GM23338 (cell line): Measurements from ENCODE around the gene TRPM2.

Experiments used
- CREB1 ChIP-seq: fragments of 250-450 bp; sonication (Bioruptor Pico); IDR thresholded peaks from 2 replicates; pipeline ENCODE4 v1.5.0; 2020; ENCODE audit warnings: low read depth, mild to moderate bottlenecking, moderate library complexity
- CTCF ChIP-seq, 2 experiments: fragments of 200-600 bp in 1 of 2; sonication (generic) in 1 of 2; conservative IDR thresholded peaks; 2 replicates each; pipeline versions ENCODE4 v1.5.1 to v1.6.1; 2016 to 2017; ENCODE audit warnings: antibody characterized with exemption in 2 of 2, low read depth in 2 of 2, mild to moderate bottlenecking in 2 of 2, moderate library complexity in 1 of 2
- EZH2 ChIP-seq: fragments of 200-600 bp; sonication (generic); IDR thresholded peaks from one replicate; pipeline ENCODE4 v1.8.0; 2017; ENCODE audit warnings: antibody characterized with exemption, mild to moderate bottlenecking, low read depth; ENCODE audit not compliant: unreplicated experiment
- EZH2phosphoT487 ChIP-seq: fragments of 200-600 bp; sonication (generic); IDR thresholded peaks from one replicate; pipeline ENCODE4 v1.8.1; 2018; ENCODE audit warnings: antibody characterized with exemption; ENCODE audit not compliant: unreplicated experiment
- JUNB ChIP-seq: IDR thresholded peaks from one replicate; pipeline ENCODE4 v1.6.1; 2016; ENCODE audit warnings: antibody characterized with exemption; ENCODE audit not compliant: unreplicated experiment
- NANOG ChIP-seq: IDR thresholded peaks from 2 replicates; pipeline ENCODE4 v1.6.1; 2016; ENCODE audit warnings: antibody characterized with exemption, borderline replicate concordance
- POLR2AphosphoS5 ChIP-seq: IDR thresholded peaks from 2 replicates; pipeline ENCODE4 v1.6.1; 2016; ENCODE audit warnings: antibody characterized with exemption, low read depth
- REST ChIP-seq: IDR thresholded peaks from one replicate; pipeline ENCODE4 v1.6.1; 2018; ENCODE audit warnings: antibody characterized with exemption; ENCODE audit not compliant: unreplicated experiment
- STAT1 ChIP-seq: IDR thresholded peaks from one replicate; pipeline ENCODE4 v1.6.1; 2016; ENCODE audit warnings: antibody characterized with exemption; ENCODE audit not compliant: unreplicated experiment
- ZNF331 ChIP-seq: fragments of 250-450 bp; sonication (Bioruptor Pico); IDR thresholded peaks from 2 replicates; pipeline ENCODE4 v1.5.0; 2020; ENCODE audit warnings: low read depth, mild to moderate bottlenecking, moderate library complexity
- TF ChIP-seq, protein P1 (sequence below): IDR thresholded peaks from 2 replicates; pipeline ENCODE4 v1.6.1; 2016; ENCODE audit warnings: antibody characterized with exemption
- TF ChIP-seq, protein P2 (sequence below): fragments of 250-450 bp; sonication (Bioruptor Pico); IDR thresholded peaks from 2 replicates; pipeline ENCODE4 v1.5.0; 2020; ENCODE audit warnings: mild to moderate bottlenecking, moderate library complexity

DNA sequence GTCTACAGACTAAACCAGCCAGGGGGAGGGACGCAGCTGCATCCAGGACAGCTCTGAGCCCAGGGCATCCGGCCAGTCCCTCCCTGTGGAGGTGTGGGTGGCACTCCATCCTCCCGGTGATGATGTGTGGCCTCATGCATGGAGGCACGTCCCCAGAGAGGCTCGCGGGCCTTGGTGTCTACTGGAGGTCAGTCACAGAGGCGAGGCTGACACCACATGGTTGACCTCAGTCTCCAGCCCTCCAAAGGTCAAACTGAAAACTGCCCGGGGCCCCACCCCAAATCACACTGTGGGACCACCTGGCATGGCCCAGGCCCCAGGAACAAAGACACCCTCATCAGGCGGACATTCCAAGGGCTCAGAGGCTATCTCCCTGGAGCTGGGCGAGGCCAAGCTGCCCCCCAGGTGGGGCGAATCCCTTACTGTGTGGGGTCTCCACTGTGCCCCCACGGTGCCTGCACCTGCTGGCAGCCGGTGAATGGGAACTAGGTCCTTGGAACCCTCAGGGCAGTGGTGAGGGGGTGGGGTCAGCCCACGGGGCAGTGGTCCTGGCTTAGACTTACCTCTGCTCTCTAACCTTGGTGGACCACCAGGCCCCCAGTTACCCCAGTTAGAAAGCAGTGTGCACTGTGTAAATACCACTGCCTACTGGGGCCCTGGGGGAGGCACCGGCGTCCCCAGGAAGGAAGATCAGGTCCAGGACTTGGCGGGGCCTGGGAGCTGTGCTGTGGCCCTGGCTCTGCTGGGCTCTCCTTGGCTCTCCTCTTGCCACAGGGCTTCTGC lies 49.1 kb downstream of the TRPM2 start:
- TF ChIP-seq POLR2AphosphoS5 (no peak), CTCF (conservative IDR thresholded peaks at IDR 0.05; ENCODE audit: low read depth in 2 of 2) (no peak), EZH2 (no peak), CREB1 (CRISPR knock-in tag) (no peak), EZH2phosphoT487 (no peak), REST (no peak), JUNB (no peak), NANOG (no peak), STAT1 (no peak), ZNF331 (CRISPR knock-in tag) (no peak)
- TF ChIP-seq, protein P1, sequence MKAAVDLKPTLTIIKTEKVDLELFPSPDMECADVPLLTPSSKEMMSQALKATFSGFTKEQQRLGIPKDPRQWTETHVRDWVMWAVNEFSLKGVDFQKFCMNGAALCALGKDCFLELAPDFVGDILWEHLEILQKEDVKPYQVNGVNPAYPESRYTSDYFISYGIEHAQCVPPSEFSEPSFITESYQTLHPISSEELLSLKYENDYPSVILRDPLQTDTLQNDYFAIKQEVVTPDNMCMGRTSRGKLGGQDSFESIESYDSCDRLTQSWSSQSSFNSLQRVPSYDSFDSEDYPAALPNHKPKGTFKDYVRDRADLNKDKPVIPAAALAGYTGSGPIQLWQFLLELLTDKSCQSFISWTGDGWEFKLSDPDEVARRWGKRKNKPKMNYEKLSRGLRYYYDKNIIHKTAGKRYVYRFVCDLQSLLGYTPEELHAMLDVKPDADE = no peak
- TF ChIP-seq, protein P2, sequence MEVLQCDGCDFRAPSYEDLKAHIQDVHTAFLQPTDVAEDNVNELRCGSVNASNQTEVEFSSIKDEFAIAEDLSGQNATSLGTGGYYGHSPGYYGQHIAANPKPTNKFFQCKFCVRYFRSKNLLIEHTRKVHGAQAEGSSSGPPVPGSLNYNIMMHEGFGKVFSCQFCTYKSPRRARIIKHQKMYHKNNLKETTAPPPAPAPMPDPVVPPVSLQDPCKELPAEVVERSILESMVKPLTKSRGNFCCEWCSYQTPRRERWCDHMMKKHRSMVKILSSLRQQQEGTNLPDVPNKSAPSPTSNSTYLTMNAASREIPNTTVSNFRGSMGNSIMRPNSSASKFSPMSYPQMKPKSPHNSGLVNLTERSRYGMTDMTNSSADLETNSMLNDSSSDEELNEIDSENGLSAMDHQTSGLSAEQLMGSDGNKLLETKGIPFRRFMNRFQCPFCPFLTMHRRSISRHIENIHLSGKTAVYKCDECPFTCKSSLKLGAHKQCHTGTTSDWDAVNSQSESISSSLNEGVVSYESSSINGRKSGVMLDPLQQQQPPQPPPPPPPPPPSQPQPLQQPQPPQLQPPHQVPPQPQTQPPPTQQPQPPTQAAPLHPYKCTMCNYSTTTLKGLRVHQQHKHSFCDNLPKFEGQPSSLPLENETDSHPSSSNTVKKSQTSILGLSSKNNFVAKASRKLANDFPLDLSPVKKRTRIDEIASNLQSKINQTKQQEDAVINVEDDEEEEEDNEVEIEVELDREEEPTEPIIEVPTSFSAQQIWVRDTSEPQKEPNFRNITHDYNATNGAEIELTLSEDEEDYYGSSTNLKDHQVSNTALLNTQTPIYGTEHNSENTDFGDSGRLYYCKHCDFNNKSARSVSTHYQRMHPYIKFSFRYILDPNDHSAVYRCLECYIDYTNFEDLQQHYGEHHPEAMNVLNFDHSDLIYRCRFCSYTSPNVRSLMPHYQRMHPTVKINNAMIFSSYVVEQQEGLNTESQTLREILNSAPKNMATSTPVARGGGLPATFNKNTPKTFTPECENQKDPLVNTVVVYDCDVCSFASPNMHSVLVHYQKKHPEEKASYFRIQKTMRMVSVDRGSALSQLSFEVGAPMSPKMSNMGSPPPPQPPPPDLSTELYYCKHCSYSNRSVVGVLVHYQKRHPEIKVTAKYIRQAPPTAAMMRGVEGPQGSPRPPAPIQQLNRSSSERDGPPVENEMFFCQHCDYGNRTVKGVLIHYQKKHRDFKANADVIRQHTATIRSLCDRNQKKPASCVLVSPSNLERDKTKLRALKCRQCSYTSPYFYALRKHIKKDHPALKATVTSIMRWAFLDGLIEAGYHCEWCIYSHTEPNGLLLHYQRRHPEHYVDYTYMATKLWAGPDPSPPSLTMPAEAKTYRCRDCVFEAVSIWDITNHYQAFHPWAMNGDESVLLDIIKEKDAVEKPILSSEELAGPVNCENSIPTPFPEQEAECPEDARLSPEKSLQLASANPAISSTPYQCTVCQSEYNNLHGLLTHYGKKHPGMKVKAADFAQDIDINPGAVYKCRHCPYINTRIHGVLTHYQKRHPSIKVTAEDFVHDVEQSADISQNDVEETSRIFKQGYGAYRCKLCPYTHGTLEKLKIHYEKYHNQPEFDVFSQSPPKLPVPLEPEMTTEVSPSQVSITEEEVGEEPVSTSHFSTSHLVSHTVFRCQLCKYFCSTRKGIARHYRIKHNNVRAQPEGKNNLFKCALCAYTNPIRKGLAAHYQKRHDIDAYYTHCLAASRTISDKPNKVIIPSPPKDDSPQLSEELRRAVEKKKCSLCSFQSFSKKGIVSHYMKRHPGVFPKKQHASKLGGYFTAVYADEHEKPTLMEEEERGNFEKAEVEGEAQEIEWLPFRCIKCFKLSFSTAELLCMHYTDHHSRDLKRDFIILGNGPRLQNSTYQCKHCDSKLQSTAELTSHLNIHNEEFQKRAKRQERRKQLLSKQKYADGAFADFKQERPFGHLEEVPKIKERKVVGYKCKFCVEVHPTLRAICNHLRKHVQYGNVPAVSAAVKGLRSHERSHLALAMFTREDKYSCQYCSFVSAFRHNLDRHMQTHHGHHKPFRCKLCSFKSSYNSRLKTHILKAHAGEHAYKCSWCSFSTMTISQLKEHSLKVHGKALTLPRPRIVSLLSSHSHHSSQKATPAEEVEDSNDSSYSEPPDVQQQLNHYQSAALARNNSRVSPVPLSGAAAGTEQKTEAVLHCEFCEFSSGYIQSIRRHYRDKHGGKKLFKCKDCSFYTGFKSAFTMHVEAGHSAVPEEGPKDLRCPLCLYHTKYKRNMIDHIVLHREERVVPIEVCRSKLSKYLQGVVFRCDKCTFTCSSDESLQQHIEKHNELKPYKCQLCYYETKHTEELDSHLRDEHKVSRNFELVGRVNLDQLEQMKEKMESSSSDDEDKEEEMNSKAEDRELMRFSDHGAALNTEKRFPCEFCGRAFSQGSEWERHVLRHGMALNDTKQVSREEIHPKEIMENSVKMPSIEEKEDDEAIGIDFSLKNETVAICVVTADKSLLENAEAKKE = no peak
